LNCaP clone FGC (cell line): ENCODE measurements around the gene PLXNB3.
"Not testable (repeated sequence)": the region's sequence is repeated elsewhere in the genome, so short reads cannot be mapped to it uniquely, and the experiment has no call there.

ENCODE experiments used
- DNase-seq: peaks from one replicate; pipeline ENCODE4 v3.0.0-alpha.2; 2011; ENCODE audit warnings: low read depth
- H3K4me3 ChIP-seq: 2 replicates; pipeline ENCODE4 v1.5.1; 2011; ENCODE audit warnings: mild to moderate bottlenecking, low read depth, low read length, control low read depth
- CTCF ChIP-seq: IDR thresholded peaks from 2 replicates; pipeline ENCODE4 v1.5.1; 2012; ENCODE audit warnings: mild to moderate bottlenecking; ENCODE audit not compliant: control insufficient read depth, insufficient read depth; ENCODE audit errors: extremely low read depth

Gene PLXNB3

GRCh38 chrX:153739754-153740486, 24.1 kb upstream of the PLXNB3 start:
- H3K4me3 ChIP-seq = no peak overlapping the region
- DNase-seq = no peak
- TF ChIP-seq CTCF = no peak

- no peak for DNase-seq
- no peak overlapping the region for H3K4me3 ChIP-seq
- TF ChIP-seq CTCF = no peak
These were observed 23.3 kb upstream of the PLXNB3 start for GRCh38 chrX:153740631-153741222.

- no peak for TF ChIP-seq CTCF
- no peak for DNase-seq
- no peak overlapping the region for H3K4me3 ChIP-seq
These were observed 22.6 kb upstream of the PLXNB3 start for GRCh38 chrX:153741446-153741845.

GRCh38 chrX:153742111-153742510, 21.9 kb upstream of the PLXNB3 start:
- H3K4me3 ChIP-seq, DNase-seq: not testable (repeated sequence)

- not testable (repeated sequence) for DNase-seq, H3K4me3 ChIP-seq
These were observed 21.1 kb upstream of the PLXNB3 start for GRCh38 chrX:153742796-153743467.

- not testable (repeated sequence) for DNase-seq, H3K4me3 ChIP-seq
These were observed 20.4 kb upstream of the PLXNB3 start for GRCh38 chrX:153743468-153744209.

GRCh38 chrX:153744210-153745066, 19.6 kb upstream of the PLXNB3 start:
- H3K4me3 ChIP-seq = no peak overlapping the region
- no peak for TF ChIP-seq CTCF
- DNase-seq = no peak

GRCh38 chrX:153745067-153745433, 19.0 kb upstream of the PLXNB3 start:
- not testable (repeated sequence) for H3K4me3 ChIP-seq, DNase-seq
